Tibial nerve (tissue), 4 donors: Measurements from ENCODE around the gene OR2G2. TPM values are rescaled to one million over a fixed set of nuclear protein-coding genes. Genes with fewer than 3 reads are reported as not detected.

Experiments used
- DNase-seq, 2 donors: peaks; one replicate each; pipeline ENCODE4 v3.0.0-alpha.2; 2019; ENCODE audit warnings: low spot score in 2 of 2
- H3K27ac ChIP-seq, 4 donors: fragments of 200-600 bp; sonication (generic) in 3 of 4; one replicate each; pipeline ENCODE4 v1.5.1; 2017 to 2019; ENCODE audit warnings: mild to moderate bottlenecking in 1 of 4
- H3K27me3 ChIP-seq, 2 donors: fragments of 200-600 bp; sonication (generic) in 1 of 2; one replicate each; pipeline versions ENCODE4 v1.5.1 to v1.6.0; 2017 to 2019
- H3K36me3 ChIP-seq, 3 donors: fragments of 200-600 bp; sonication (generic); one replicate each; pipeline ENCODE4 v1.5.1; 2018 to 2019
- H3K4me1 ChIP-seq, 4 donors: fragments of 200-600 bp; sonication (generic) in 3 of 4; one replicate each; pipeline ENCODE4 v1.5.1; 2017 to 2019
- H3K4me3 ChIP-seq, 4 donors: fragments of 200-600 bp; sonication (generic) in 3 of 4; one replicate each; pipeline ENCODE4 v1.5.1; 2017 to 2019; ENCODE audit warnings: mild to moderate bottlenecking in 1 of 4, moderate library complexity in 1 of 4
- H3K9me3 ChIP-seq, 4 donors: fragments of 200-600 bp; sonication (generic) in 3 of 4; one replicate each; pipeline ENCODE4 v1.5.1; 2017 to 2019
- CTCF ChIP-seq, 5 experiments: fragments of 200-600 bp in 3 of 5; fragments of 450-650 bp in 2 of 5; sonication (generic) in 3 of 5; IDR thresholded peaks; one replicate each; pipeline ENCODE4 v1.5.1; 2016 to 2019; ENCODE audit warnings: antibody characterized with exemption in 5 of 5, mild to moderate bottlenecking in 3 of 5, moderate library complexity in 2 of 5
- EP300 ChIP-seq, 2 donors: sonication (generic); formaldehyde crosslinking; IDR thresholded peaks; one replicate each; pipeline ENCODE4 v1.6.1; 2017; ENCODE audit warnings: antibody characterized with exemption in 2 of 2, mild to moderate bottlenecking in 1 of 2
- POLR2A ChIP-seq, 2 donors: fragments of 450-650 bp; IDR thresholded peaks; one replicate each; pipeline ENCODE4 v1.6.1; 2017; ENCODE audit warnings: antibody characterized with exemption in 2 of 2, mild to moderate bottlenecking in 2 of 2, moderate library complexity in 2 of 2
- WGBS, 2 donors: methylation state at CpG; one replicate each; pipeline ENCODE4 v1.1.5; 2018; 5-methylcytosine and 5-hydroxymethylcytosine counted together
- small RNA-seq: library from RNA; depleted of rRNA; stranded (forward); fragments of <200 nt; gene quantifications from one replicate; pipeline ENCODE3, GENCODE V24; 2016
- total RNA-seq, 4 donors: library from RNA; depleted of rRNA; stranded (reverse); fragments of >200 nt; gene quantifications; one replicate each; pipeline ENCODE4 v1.1.0, GENCODE V29; 2016

The OR2G2 gene
- total RNA-seq, 4 donors from 2014 or later = not detected

- TF ChIP-seq CTCF (IDR thresholded peaks at IDR 0.05) = no peak
- TF ChIP-seq EP300 (IDR thresholded peaks at IDR 0.05) = no peak
- no peak for TF ChIP-seq POLR2A (IDR thresholded peaks at IDR 0.05)
- Histone ChIP-seq H3K4me1 (no peaks in the 10 kb centered on the region), H3K36me3 (no peaks in the 10 kb centered on the region), H3K27ac (no peak overlapping the region), H3K9me3 (peaks cover 0 to 9% (median 0%) of the 10 kb centered on the region in 4 donors), H3K27me3 (no peaks in the 10 kb centered on the region), H3K4me3 (no peak overlapping the region)
- no peak for DNase-seq
- 60 to 70% methylated on average over 4 of the region's 4 CpGs for WGBS, 2 donors
Observed at GRCh38 chr1:247638011-247638410, 49.9 kb downstream of the OR2G2 start.

- 78 to 89% methylated on average over 6 of the region's 6 CpGs for WGBS, 2 donors
- Histone ChIP-seq H3K9me3 (peaks cover 0 to 9% (median 0%) of the 10 kb centered on the region in 4 donors), H3K27me3 (no peaks in the 10 kb centered on the region), H3K36me3 (no peaks in the 10 kb centered on the region), H3K4me3 (peak overlapping the region in 1 of 4 donors; percentile 51), H3K4me1 (no peaks in the 10 kb centered on the region), H3K27ac (peak overlapping the region in 1 of 4 donors; percentile 71)
- TF ChIP-seq EP300 (IDR thresholded peaks at IDR 0.05) = no peak
- no peak for TF ChIP-seq POLR2A (IDR thresholded peaks at IDR 0.05)
- no peak for TF ChIP-seq CTCF (IDR thresholded peaks at IDR 0.05)
- no peak for DNase-seq
Observed at GRCh38 chr1:247638781-247639180, 50.6 kb downstream of the OR2G2 start.

Small RNA genes lying within 50 kb of the gene (small RNA-seq; reads per million reads assigned to genes)
- gene RF00026 = not detected

Other genes starting within 250 kb of the OR2G2 start
- gene NLRP3, start 172.2 kb upstream of the OR2G2 start, total RNA-seq = 1 to 10 TPM; 1.3 to 4.9 (median 3.1) TPM
- gene OR2B11, start 130.3 kb upstream of the OR2G2 start, total RNA-seq = not detected
- gene OR2C3, start 51.9 kb upstream of the OR2G2 start, total RNA-seq = under 1 TPM in 1 of 4 donors, not detected in 3; 0.21 TPM
- gene GCSAML, start 39.2 kb upstream of the OR2G2 start, total RNA-seq = 1 to 10 TPM in 1 of 4 donors, under 1 TPM in 1, not detected in 2; 0.42 to 9.0 TPM
- gene OR2G3, start 17.2 kb downstream of the OR2G2 start, total RNA-seq = not detected
- not detected for gene OR13G1, start 91.4 kb downstream of the OR2G2 start, total RNA-seq
- not detected for gene OR6F1, start 128.3 kb downstream of the OR2G2 start, total RNA-seq
- not detected for gene OR14K1, start 150.3 kb downstream of the OR2G2 start, total RNA-seq
- gene OR14A2, start 159.8 kb downstream of the OR2G2 start, total RNA-seq = not detected
- not detected for gene OR1C1, start 172.2 kb downstream of the OR2G2 start, total RNA-seq
- not detected for gene OR14A16, start 235.8 kb downstream of the OR2G2 start, total RNA-seq